ENCODE results near the gene EPHA1. TPM values are rescaled to one million over a fixed set of nuclear protein-coding genes. Genes with fewer than 3 reads are reported as not detected.
"Not testable (repeated sequence)": the region's sequence is repeated elsewhere in the genome, so short reads cannot be mapped to it uniquely, and the experiment has no call there.

Gene EPHA1
- total RNA-seq, 1 donor: not detected

- H3K4me3 ChIP-seq (ENCODE audit: low read depth, low read length): no peak overlapping the region
- TF ChIP-seq CTCF (IDR thresholded peaks at IDR 0.05; ENCODE audit: insufficient read depth, low read length): no peak
- DNase-seq (ENCODE audit: low read depth): no peak
Observed at GRCh38 chr7:143419880-143420279, 11.2 kb upstream of the EPHA1 start.

GRCh38 chr7:143418681-143419458 is 10.2 kb upstream of the EPHA1 start:
- no peak for DNase-seq (ENCODE audit: low read depth)
- no peak overlapping the region for H3K4me3 ChIP-seq (ENCODE audit: low read depth, low read length)
- TF ChIP-seq CTCF (IDR thresholded peaks at IDR 0.05; ENCODE audit: insufficient read depth, low read length): no peak

GRCh38 chr7:143417734-143418383 is 9.2 kb upstream of the EPHA1 start:
- TF ChIP-seq CTCF (IDR thresholded peaks at IDR 0.05; ENCODE audit: insufficient read depth, low read length): no peak
- no peak for DNase-seq (ENCODE audit: low read depth)

GRCh38 chr7:143416565-143417149 is 8.0 kb upstream of the EPHA1 start:
- peak; percentile 72 for TF ChIP-seq CTCF (IDR thresholded peaks at IDR 0.05; ENCODE audit: insufficient read depth, low read length)
- DNase-seq (ENCODE audit: low read depth): peak; percentile 77
- no peak overlapping the region for H3K4me3 ChIP-seq (ENCODE audit: low read depth, low read length)

More at GRCh38 chr7:143417734-143418383, 9.2 kb upstream of the EPHA1 start:
- no peak overlapping the region for H3K4me3 ChIP-seq (ENCODE audit: low read depth, low read length)

- peak; percentile 57 for DNase-seq (ENCODE audit: low read depth)
- H3K4me3 ChIP-seq (ENCODE audit: low read depth, low read length): no peak overlapping the region
- TF ChIP-seq CTCF (IDR thresholded peaks at IDR 0.05; ENCODE audit: insufficient read depth, low read length): no peak
Observed at GRCh38 chr7:143415742-143416397, 7.2 kb upstream of the EPHA1 start.

GRCh38 chr7:143415209-143415608 is 6.6 kb upstream of the EPHA1 start:
- not testable (repeated sequence) for DNase-seq (ENCODE audit: low read depth); H3K4me3 ChIP-seq (ENCODE audit: low read depth, low read length)

GRCh38 chr7:143413123-143413522 is 4.5 kb upstream of the EPHA1 start:
- DNase-seq (ENCODE audit: low read depth): no peak
- no peak overlapping the region for H3K4me3 ChIP-seq (ENCODE audit: low read depth, low read length)
- no peak for TF ChIP-seq CTCF (IDR thresholded peaks at IDR 0.05; ENCODE audit: insufficient read depth, low read length)
